Measurements from ENCODE around the gene TEX36.
"Not testable (repeated sequence)": the region's sequence is repeated elsewhere in the genome, so short reads cannot be mapped to it uniquely, and the experiment has no call there.

TEX36 gene, protein sequence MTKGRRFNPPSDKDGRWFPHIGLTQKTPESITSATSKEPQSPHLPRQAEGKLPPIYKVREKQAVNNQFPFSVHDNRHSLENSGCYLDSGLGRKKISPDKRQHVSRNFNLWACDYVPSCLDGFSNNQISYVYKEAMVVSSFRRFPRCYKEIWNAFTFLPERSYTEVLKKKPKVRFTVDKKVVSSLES

DNA sequence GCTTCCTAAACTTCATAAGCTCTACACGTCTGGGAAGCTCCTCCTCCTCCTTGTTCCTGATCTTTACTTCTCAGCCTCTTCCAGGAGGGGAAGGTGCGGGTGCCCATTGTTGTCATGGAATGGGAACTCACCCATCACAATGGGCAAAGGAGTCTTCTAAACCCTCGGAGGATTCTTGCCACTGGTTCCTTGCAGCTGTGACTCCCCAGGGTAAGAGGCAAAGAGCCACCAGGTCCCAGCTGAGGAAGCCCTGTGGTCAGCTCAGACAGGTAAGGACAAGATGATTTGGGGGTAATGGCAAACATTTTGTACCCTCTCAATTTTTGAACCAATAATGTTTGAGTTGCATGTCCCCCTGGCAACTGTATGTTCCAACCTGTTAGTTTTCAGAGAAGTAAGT lies at the start of gene TEX36:
TSS of gene TEX36 (minus strand) at position 101 of the 400 bp plus-strand sequence. CDS start 174 bp downstream, outside the sequence.
- no peak for DNase-seq (ENCODE audit: low spot score)

DNA sequence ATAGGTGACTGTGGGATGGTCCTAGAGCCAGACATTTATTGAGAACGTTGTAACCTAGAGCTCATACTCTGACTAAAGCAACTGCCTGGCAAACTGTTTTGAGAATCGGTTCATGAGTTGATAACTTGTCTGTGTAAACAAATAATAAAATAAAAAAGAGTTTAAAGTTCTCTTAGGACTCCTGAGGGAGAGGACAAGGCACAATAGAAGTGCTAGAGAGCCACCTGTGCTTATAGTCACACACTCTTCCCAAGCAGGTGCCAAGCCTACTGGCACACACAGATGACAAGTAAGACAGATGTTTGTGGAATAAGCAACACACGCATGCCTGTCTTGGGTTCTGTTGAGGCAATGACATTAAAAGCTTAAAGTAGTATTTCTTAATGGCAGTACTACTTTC lies 44.5 kb upstream of the TEX36 start:
- no peak for DNase-seq (ENCODE audit: low spot score)

DNA sequence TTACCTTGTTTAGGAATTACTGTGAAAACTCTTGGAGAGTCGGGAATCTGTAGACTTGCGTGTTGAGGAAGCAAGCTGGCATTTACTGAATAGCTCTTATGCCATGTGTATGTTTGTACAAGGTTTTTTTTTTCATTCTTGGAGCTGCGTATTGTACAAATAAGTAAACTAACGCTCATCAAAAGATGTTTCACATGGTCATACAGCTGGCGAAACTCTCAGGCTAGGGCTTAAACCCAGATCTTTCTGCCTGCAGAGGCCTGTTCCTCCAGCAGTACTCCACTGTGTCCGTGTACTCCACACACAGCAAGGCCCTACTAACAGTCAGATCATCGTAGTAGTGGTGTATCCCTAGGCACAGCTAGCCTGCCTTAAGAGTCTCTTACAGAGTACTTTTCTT lies 44.0 kb upstream of the TEX36 start:
- DNase-seq (ENCODE audit: low spot score), result no peak

DNA sequence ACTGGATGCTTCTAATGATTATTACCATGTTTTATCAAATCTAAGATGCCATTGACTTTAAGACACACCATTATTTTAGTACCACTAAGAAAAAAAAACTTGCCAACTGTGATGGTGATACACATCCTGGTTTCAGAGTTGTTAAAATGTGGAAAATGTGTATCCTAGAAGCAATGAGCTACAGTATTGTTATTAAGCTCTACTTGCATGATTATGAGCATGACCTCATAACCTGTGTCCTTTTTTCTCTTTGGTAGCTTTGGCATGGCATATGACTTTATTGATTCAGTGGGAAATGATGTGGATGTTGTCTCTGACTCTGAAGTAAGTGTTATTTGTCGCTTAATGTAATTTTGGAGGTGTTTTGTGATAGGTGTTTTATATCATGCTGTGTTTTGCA lies 39.8 kb upstream of the TEX36 start:
- no peak for DNase-seq (ENCODE audit: low spot score)

DNA sequence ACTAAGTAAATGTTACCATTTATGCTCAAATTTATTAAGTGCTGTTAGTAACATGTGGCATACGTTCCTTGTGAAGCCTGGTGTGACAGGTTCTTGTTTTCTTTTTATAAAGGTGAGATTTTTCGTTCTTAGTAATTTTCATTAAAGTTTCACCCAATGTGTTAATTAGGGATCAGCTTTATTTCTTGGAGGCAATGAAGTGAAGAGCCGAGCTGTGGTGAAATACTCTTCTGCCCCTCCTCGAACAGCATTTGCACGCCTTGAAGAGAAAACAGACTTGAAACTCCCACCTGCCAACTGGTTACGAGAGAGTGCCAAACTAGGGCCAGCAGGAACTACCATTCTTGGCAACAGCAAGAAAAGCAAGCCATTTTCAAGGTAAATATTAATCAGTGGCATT lies 38.1 kb upstream of the TEX36 start:
- no peak for DNase-seq (ENCODE audit: low spot score)

DNA sequence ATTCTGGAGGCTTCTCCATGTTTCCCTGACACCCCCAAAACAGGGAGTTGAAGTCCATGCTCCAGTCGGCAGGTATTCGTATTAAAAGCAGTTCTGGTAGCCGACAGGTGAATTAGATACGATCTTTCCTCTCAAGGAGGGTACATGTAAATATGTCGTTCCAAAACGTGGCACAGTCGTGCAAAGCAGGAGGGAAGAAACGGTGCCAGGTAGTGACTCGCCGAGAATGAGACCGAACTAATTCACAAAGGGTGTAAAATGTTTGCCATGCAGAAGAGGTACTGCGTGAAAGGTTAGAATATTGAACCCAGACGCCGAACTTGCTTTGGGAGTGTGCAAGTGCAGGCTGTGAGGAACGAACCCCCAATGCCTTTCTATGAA lies 37.0 kb upstream of the TEX36 start:
- no peak for DNase-seq (ENCODE audit: low spot score)

DNA sequence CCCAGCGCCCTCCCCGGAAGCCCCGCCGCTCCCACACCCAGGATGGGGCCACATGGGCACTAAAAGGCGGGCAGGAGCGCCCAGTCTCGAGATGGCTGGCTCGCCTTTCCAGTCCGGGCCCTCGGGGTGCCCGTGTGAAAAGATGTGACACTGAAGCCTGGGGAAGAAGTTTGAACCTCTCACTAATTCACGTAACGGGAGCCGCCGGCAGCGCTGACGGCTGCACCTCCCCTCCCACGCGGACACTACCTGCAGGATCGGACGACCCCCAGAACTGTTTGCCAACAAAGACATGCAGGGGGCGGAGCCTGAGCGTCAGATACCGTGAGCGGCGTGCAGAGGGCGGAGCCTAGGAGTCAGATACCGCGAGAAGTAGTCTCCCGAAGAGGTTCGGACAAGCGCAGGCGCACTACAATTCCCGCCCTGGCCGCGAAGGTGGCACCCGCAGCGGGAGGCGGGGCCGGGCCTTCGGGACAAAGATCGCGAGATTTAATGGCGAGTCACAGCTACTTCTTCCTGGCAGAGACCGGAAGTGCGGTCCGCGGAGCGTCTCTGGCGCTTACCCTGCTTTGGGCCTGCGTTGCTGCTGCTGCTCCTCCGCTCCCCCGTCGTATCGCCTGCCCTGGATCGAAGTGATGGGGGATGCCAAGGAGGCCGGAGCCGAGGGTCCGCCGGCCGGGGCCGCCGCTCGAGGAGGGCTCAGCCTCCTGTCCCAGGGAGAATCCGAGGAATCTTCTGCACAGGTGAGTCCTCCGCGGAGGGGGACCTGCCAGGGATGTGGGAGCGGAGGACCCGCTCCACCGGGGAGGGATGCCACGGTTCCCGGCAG lies 36.4 kb upstream of the TEX36 start, which contains the start of gene EDRF1:
TSS of gene EDRF1 (plus strand) at position 537 of the 829 bp plus-strand sequence. CDS start at position 636, 99 bp downstream.
- peak; percentile 99 for DNase-seq (ENCODE audit: low spot score)

DNA sequence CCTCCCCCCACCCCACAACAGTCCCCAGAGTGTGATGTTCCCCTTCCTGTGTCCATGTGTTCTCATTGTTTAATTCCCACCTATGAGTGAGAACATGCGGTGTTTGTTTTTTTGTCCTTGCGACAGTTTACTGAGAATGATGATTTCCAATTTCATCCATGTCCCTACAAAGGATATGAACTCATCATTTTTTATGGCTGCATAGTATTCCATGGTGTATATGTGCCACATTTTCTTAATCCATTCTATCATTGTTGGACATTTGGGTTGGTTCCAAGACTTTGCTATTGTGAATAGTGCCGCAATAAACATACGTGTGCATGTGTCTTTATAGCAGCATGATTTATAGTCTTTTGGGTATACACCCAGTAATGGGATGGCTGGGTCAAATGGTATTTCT lies 31.8 kb upstream of the TEX36 start:
- not testable (repeated sequence) for DNase-seq (ENCODE audit: low spot score)

DNA sequence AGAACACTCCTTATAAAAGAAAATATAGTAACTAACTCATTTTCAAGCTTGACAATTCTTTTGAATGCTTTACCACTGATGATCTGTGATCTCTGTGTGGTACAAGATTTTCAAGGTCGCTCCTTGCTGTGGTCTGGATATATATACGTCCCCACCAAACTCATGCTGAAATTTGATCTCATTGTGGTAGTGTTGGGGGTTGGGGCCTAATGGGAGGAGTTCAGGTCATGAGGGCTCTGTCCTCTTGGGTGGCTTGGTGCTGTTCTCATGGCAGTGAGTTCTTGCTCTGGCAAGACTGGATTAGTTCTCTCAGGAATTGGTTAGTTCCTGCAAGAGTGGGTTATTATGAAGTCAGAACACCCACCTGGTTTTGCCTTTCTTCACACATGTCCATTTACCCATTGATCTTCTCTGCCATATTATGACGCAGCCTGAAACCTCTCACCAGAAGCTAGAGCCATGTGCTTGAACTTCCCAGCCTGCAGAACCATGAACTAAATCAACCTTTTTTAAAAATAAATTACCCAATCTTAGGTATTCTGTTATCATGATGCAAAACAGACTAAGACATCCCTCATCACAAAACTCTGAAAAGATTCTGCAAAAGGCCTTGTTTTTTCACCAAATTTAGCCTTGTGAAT lies 28.3 kb upstream of the TEX36 start:
- DNase-seq (ENCODE audit: low spot score), result no peak

DNA sequence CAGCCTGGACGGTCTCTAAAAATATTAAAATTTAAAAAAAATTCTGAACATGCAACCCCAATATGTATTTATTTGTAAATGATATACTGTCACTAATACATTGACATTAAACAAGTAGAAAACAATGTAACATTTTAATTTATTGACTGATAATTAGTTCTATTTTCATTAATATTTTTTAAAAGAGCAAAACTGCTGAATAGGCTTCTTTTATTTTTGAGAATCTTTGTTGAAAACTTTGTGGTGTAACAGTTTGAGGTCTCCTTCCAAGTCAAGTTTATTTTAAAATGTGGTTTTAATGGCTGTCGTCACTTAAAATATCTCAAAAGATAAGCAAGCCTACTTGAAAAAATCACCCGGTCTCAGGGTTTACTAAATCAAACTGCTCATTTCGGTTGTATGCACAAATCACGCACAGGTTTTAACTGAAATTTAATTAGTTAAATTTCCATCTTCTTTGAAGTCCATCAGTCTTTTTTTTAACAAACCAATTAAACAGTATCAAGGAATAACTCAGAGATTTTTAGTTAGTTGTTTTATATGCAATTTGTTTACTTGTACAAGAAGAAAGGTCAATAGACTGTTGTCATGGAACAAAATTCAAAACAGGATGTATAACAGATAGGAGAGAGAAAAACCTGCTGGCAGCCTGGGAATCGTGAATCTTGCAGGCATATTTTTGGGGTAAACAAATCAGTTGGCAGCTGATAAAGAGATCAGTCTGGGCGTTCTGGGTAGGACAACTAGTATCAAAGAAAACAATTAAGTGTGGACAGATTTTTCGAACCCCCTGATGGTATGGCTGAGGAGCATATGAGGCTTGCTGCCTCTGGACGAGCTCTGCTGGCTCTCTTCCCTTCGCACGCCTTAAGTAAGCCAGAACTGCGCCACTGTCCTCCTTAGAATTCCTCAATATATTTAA lies 26.9 kb upstream of the TEX36 start:
- no peak for DNase-seq (ENCODE audit: low spot score)

DNA sequence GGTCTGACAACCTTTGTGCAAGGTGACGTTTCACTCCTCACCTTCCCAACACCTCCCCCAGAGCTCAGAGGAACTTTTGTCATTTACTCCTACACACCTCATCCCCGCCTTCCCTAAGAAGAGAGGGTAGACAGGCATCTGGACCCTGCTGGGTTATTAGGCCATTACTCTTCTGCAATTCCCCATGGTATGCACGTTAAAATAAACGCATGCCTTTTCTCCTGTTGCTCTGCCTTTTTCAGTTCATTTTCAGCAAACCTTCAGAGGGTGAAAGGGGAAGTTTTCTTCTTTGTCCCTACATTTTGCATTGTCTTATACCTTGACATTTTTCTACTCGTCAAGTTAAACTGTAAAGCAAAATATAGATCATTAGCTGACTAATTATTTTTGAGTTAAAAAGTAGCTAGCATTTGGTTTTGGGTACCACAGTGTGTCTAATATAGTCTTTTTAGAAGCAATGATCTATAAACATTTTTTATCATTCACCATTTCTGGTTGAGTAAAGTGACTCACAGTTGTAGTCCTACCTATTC lies 26.1 kb upstream of the TEX36 start:
- no peak for DNase-seq (ENCODE audit: low spot score)

DNA sequence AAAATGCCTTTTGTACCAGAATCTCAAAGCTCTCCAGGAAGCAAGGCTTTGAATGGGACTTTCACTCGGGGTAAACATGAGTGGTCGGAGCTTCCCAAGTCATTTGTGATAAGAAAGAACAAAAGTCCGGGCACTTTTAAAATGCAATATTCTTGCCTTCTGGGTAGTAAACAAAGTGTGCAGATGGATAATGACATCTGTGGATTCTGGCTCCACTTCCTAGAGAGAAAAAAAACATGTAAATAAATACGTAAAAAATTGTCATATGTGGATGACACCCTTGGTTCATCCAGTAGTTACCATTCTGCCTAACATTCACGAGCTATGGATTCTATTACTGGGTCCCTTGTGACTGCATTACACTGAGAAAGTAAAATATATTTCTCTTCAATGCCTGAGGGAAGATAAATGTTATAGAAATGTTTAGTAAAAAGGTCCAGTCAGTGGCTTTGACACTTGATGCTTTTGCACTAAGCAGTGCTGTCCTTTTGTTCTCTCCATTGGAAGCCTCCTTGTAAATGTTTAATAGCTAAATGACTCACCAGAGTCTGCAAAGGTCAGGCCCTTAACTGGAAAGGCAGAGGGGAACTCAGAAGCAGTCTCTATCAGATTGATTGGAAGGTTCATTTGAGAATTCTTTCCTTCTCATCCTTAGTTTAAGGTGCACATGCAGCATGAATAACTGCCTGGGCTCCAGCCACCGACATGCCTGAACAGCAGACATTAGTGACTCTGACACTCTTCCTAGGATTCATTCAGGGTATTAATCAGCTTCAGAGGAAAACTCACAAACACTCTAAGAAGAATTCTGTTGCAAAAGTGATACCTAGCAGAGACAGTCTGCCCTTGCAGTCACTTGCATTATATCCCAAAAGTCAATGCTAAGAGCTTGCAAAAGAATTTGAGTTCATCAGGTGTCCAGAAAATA lies 24.8 kb upstream of the TEX36 start:
- DNase-seq (ENCODE audit: low spot score), result peak; percentile 77

DNA sequence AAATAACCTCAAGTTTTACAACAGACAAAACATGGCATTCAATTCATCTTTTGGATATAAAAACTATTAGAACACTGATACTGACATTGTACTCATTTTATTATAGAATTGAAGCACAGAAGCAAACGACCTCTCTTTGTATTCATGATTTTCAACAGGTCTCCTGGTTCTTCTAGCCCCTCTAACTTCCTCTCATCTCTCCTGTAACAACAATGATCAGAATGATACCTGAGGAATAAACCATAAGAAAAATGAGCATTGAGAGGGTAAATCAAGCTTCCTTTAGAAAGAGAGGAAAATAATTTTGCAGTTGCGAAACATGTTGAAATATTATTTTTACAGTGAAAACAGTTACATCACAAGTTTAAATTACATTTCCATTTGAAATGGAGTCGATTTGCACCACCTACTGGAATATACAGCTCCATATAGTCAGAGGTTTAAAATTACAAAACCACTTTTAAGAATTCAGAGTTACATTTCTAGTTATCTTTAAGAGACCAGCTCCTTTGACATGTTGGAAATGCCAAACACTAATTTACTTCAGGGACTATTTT lies 17.5 kb upstream of the TEX36 start:
- no peak for DNase-seq (ENCODE audit: low spot score)

DNA sequence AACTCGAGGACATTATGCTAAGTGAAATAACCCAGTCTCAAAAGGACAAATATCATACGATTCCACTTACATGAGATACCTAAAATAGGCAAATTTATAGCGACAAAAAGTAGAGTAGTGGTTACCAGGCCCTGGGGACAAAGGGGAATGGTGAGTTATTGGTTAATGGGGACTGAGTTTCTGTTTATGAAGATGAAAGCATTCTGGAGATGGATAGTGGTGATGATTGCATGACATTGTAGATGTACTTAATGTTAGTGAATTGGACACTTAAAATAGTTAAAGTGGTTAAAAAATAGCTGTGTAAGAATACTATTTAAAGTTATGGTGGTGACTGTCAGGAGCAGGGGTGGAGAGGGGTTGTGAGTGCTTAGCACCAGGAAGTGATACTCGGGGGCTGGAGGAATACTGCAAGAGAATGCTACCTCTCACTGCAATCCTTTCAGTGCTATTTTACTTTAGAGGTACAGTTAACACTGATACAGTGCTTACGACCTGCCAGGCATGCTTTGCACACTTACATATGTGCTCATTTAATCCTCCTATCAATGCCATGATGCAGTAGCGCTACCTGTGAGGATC lies 16.7 kb upstream of the TEX36 start:
- DNase-seq (ENCODE audit: low spot score), result no peak

DNA sequence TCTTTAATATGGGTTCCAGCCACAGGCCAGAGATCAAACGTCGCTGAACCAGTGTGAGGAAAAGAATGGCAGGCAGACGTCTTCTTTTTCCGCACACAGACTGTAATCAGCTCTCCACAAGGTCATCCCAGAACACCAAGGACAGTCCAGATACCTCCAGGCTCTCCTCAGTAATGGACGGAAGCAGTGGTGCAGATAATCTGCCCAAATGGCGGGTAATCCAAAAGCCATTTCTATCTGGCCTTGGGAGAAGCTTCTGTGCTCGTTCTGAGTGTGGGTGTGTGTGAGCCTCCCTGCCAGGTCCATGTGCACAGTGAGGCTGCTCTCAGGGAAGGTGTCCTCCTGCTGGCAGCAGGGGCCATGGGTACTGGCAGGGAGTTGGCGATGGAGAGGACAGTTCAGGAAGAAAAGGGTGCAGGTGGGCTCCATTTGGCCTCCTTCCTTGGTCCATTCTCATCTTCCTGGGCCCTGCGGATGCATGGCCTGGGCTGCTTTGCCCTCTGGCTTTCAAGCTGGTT lies 15.6 kb upstream of the TEX36 start:
- no peak for DNase-seq (ENCODE audit: low spot score)

DNA sequence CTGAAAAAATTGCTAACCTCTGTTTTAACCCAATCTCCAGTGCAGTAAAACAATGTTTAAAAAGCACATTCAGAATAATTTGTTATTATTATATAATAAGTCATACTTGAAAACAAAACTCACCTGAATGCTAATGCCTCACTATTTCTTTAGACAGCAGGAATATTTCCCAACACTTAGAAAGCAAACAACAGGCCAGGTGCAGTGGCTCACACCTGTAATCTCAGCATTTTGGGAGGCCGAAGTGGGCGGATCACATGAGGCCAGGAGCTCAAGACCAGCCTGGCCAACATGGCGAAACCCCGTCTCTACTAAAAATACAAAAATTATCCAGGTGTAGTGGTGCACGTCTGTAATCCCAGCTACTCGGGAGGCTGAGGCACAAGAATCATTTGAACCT lies 13.9 kb upstream of the TEX36 start:
- DNase-seq (ENCODE audit: low spot score), result not testable (repeated sequence)

DNA sequence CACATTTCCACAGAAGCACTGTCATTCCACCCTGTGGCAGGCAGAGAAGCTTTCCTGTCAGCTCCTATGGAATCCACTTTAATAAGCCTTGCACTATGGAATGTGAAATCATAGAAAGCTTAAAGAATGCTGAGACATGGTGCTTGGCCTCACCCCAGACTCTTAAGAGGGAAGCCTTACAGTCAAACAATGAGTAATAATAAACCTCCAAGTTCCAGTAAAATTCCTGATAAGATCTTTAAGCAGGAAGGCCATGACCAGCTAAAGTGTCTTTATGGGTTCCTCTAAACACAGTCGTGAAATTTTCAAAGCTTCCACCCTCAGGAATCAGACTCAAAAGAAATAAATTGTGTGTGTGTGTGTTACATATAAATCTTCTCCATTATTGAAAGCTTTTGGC lies 11.9 kb upstream of the TEX36 start:
- peak; percentile 31 for DNase-seq (ENCODE audit: low spot score)

DNA sequence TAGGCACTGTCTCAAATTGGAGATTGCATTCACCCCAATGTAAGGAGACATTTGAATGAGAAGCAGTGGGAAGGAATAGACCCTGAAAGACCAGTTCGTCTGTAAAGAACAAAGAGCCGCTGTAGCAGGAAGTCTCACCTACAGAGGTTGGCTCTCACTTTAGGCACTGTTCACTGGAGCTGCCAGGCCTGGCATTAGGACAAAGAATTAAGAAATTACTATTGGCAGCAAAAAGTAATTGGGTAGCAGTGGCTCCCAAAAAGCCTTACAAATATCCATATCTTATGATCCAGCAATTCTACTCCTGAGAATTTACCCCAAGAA lies 10.5 kb upstream of the TEX36 start:
- no peak for DNase-seq (ENCODE audit: low spot score)

DNA sequence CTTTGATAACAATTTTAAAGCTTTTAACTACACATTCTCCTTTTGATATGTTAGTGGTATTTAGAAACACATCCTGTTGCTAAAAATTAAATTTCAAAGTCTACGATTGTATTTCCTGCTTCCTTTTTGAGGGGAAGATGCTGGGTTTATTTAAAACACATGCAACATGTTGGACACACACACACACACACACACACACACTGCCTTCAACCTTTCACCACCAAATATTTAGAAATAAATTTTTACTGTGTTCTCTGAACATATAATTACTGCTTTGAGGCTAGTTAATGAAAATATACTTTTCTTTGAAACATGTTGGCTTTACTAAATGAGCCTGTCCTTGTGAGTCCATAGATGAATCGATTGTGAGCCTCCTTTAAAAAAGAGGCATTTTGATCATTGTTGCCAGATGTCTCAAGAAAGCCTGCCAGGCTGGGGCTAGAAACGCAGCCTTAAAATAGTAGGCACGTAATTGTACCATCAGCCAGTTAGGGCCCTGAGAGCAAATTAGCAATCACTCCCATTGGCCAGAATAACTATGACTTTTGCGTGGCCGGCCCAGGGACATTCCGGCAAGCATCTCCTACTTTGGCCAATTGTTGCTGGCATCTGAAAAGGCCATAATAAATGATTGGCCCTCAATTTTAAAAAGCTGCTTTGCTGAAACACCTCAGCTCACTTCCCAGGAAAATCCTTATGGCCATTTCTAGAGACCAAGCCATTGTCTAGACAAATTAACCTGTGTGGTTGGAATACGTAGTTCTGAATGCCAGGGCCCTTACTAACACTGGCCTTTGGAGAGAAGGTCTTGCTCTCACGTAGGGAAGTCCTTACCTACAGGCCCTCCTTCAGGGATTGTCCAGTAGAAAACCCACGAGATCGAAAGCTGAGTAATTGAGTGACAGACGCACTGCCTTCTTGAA lies 9.9 kb upstream of the TEX36 start:
- peak; percentile 46 for DNase-seq (ENCODE audit: low spot score)
